ENCODE results near the gene PARD3. TPM values are rescaled to one million over a fixed set of nuclear protein-coding genes. Genes with fewer than 3 reads are reported as not detected.

Gene PARD3
- total RNA-seq, 2 experiments from 2014 or later, result 0.29 to 0.94 TPM

GRCh38 chr10:34311679-34312078, 503.4 kb downstream of the PARD3 start:
- Mint-ChIP-seq H3K9me3 (ENCODE audit: low read depth) (peaks cover 5% of the 10 kb centered on the region), H3K4me3 (no peak overlapping the region), H3K4me1 (no peaks in the 10 kb centered on the region), H3K27ac (no peak overlapping the region), H3K36me3 (no peaks in the 10 kb centered on the region), H3K27me3 (no peaks in the 10 kb centered on the region)
- no peak for ATAC-seq
- no peak for DNase-seq
- CTCF ChIA-PET, result no interaction called here

- DNase-seq (no peak), ATAC-seq (no peak)
- Mint-ChIP-seq H3K27ac (no peak overlapping the region), H3K36me3 (no peaks in the 10 kb centered on the region), H3K27me3 (no peaks in the 10 kb centered on the region), H3K9me3 (ENCODE audit: low read depth) (peaks cover 7% of the 10 kb centered on the region), H3K4me3 (no peak overlapping the region), H3K4me1 (no peaks in the 10 kb centered on the region)
- CTCF ChIA-PET, result no interaction called here
Observed at GRCh38 chr10:34310234-34310633, 504.9 kb downstream of the PARD3 start.

- H3K27ac Mint-ChIP-seq, result no peak overlapping the region
- CTCF ChIA-PET, result no interaction called here
- ATAC-seq (no peak), DNase-seq (no peak)
- no peaks in the 10 kb centered on the region for H3K27me3 Mint-ChIP-seq
- H3K4me3 Mint-ChIP-seq, result no peak overlapping the region
- H3K4me1 Mint-ChIP-seq, result no peaks in the 10 kb centered on the region
- H3K9me3 Mint-ChIP-seq (ENCODE audit: low read depth), result peaks cover 7% of the 10 kb centered on the region
- no peaks in the 10 kb centered on the region for H3K36me3 Mint-ChIP-seq
Observed at GRCh38 chr10:34305189-34305588, 509.9 kb downstream of the PARD3 start.

GRCh38 chr10:34303022-34303421, 512.1 kb downstream of the PARD3 start:
- CTCF ChIA-PET, result no interaction called here
- Mint-ChIP-seq H3K4me1 (no peaks in the 10 kb centered on the region), H3K4me3 (no peak overlapping the region), H3K27ac (no peak overlapping the region), H3K27me3 (no peaks in the 10 kb centered on the region), H3K36me3 (no peaks in the 10 kb centered on the region), H3K9me3 (ENCODE audit: low read depth) (peaks cover 2% of the 10 kb centered on the region)
- no peak for DNase-seq
- ATAC-seq, result no peak

GRCh38 chr10:34299105-34299611, 515.9 kb downstream of the PARD3 start:
- Mint-ChIP-seq H3K4me3 (no peak overlapping the region), H3K36me3 (no peaks in the 10 kb centered on the region), H3K4me1 (no peaks in the 10 kb centered on the region), H3K27me3 (no peaks in the 10 kb centered on the region), H3K9me3 (ENCODE audit: low read depth) (no peaks in the 10 kb centered on the region), H3K27ac (no peak overlapping the region)
- DNase-seq (no peak), ATAC-seq (no peak)
- CTCF ChIA-PET, result no interaction called here

- CTCF ChIA-PET, result interaction anchor here (0.5 kb wide), 1 partner anchor 20 kb away, joined by 3 read pairs; no protein-coding TSS in a partner anchor
Observed at GRCh38 chr10:34298346-34298818, 516.7 kb downstream of the PARD3 start.

GRCh38 chr10:34297541-34298345, 517.4 kb downstream of the PARD3 start:
- Mint-ChIP-seq H3K27me3 (no peaks in the 10 kb centered on the region), H3K36me3 (no peaks in the 10 kb centered on the region), H3K4me1 (no peaks in the 10 kb centered on the region), H3K9me3 (ENCODE audit: low read depth) (no peaks in the 10 kb centered on the region), H3K27ac (no peak overlapping the region), H3K4me3 (no peak overlapping the region)
- CTCF ChIA-PET, result interaction anchor here (0.5 kb wide), 1 partner anchor 19 kb away, joined by 3 read pairs; no protein-coding TSS in a partner anchor
- DNase-seq (no peak), ATAC-seq (no peak)

More at GRCh38 chr10:34298346-34298818, 516.7 kb downstream of the PARD3 start:
- Mint-ChIP-seq H3K4me3 (no peak overlapping the region), H3K27me3 (no peaks in the 10 kb centered on the region), H3K4me1 (no peaks in the 10 kb centered on the region), H3K9me3 (ENCODE audit: low read depth) (no peaks in the 10 kb centered on the region), H3K36me3 (no peaks in the 10 kb centered on the region), H3K27ac (no peak overlapping the region)
- DNase-seq (no peak), ATAC-seq (no peak)

- CTCF ChIA-PET, result no interaction called here
- Mint-ChIP-seq H3K4me3 (no peak overlapping the region), H3K9me3 (ENCODE audit: low read depth) (no peaks in the 10 kb centered on the region), H3K27me3 (no peaks in the 10 kb centered on the region), H3K27ac (no peak overlapping the region), H3K4me1 (no peaks in the 10 kb centered on the region), H3K36me3 (no peaks in the 10 kb centered on the region)
- no peak for DNase-seq
- no peak for ATAC-seq
Observed at GRCh38 chr10:34295142-34295548, 520.0 kb downstream of the PARD3 start.

- no peak overlapping the region for H3K4me3 Mint-ChIP-seq
- no peaks in the 10 kb centered on the region for H3K4me1 Mint-ChIP-seq
- H3K27me3 Mint-ChIP-seq, result no peaks in the 10 kb centered on the region
- H3K27ac Mint-ChIP-seq, result no peak overlapping the region
- DNase-seq, result no peak
- H3K36me3 Mint-ChIP-seq, result no peaks in the 10 kb centered on the region
- no peak for ATAC-seq
- no peaks in the 10 kb centered on the region for H3K9me3 Mint-ChIP-seq (ENCODE audit: low read depth)
- CTCF ChIA-PET, result no interaction called here
Observed at GRCh38 chr10:34294137-34294536, 521.0 kb downstream of the PARD3 start.

GRCh38 chr10:34292675-34293074, 522.4 kb downstream of the PARD3 start:
- CTCF ChIA-PET, result no interaction called here
- Mint-ChIP-seq H3K27me3 (no peaks in the 10 kb centered on the region), H3K27ac (no peak overlapping the region), H3K4me1 (no peaks in the 10 kb centered on the region), H3K36me3 (no peaks in the 10 kb centered on the region), H3K4me3 (no peak overlapping the region), H3K9me3 (ENCODE audit: low read depth) (no peaks in the 10 kb centered on the region)
- DNase-seq (no peak), ATAC-seq (no peak)

GRCh38 chr10:34292194-34292565, 522.9 kb downstream of the PARD3 start:
- H3K4me3 Mint-ChIP-seq, result no peak overlapping the region
- DNase-seq (no peak), ATAC-seq (no peak)
- no peaks in the 10 kb centered on the region for H3K27me3 Mint-ChIP-seq
- H3K36me3 Mint-ChIP-seq, result no peaks in the 10 kb centered on the region
- H3K4me1 Mint-ChIP-seq, result no peaks in the 10 kb centered on the region
- H3K9me3 Mint-ChIP-seq (ENCODE audit: low read depth), result no peaks in the 10 kb centered on the region
- CTCF ChIA-PET, result no interaction called here
- no peak overlapping the region for H3K27ac Mint-ChIP-seq

GRCh38 chr10:34291466-34292193, 523.5 kb downstream of the PARD3 start:
- H3K27ac Mint-ChIP-seq, result no peak overlapping the region
- no peaks in the 10 kb centered on the region for H3K27me3 Mint-ChIP-seq
- CTCF ChIA-PET, result no interaction called here
- H3K4me1 Mint-ChIP-seq, result no peaks in the 10 kb centered on the region
- ATAC-seq (no peak), DNase-seq (no peak)
- H3K36me3 Mint-ChIP-seq, result no peaks in the 10 kb centered on the region
- H3K4me3 Mint-ChIP-seq, result no peak overlapping the region
- H3K9me3 Mint-ChIP-seq (ENCODE audit: low read depth), result no peaks in the 10 kb centered on the region

GRCh38 chr10:34290412-34291081, 524.5 kb downstream of the PARD3 start:
- Mint-ChIP-seq H3K4me1 (no peaks in the 10 kb centered on the region), H3K27ac (no peak overlapping the region), H3K36me3 (no peaks in the 10 kb centered on the region), H3K4me3 (no peak overlapping the region), H3K27me3 (no peaks in the 10 kb centered on the region), H3K9me3 (ENCODE audit: low read depth) (no peaks in the 10 kb centered on the region)
- ATAC-seq (no peak), DNase-seq (no peak)
- CTCF ChIA-PET, result no interaction called here

Measured in activated CD8-positive, alpha-beta memory T cell treated with anti-CD3 and anti-CD28 coated beads, Interleukin-2, amount 10 ng/mL, durations not matched to agents 7 days and 5 days (primary cell).